ENCODE results near the gene HMCN1.

The HMCN1 gene

GRCh38 chr1:186240436-186240835 lies 506.2 kb downstream of the HMCN1 start:
- TF ChIP-seq CTCF (IDR thresholded peaks at IDR 0.05; ENCODE audit: extremely low read depth, missing control alignments), result no peak
- DNase-seq (ENCODE audit: low spot score), result no peak
